SK-N-SH (cell line): ENCODE data around the gene PRKAB1. TPM values are rescaled to one million over a fixed set of nuclear protein-coding genes. Genes with fewer than 3 reads are reported as not detected.

Source experiments
- CTCF ChIA-PET: fragments of 300-600, 350-600 bp; formaldehyde crosslinking; extraction: SDS; loops from one replicate; lab custom pipeline; 2021; lab: Yijun Ruan, JAX
- POLR2A ChIA-PET: fragments of 350-600 bp; sonication (Branson Sonifier 250); formaldehyde crosslinking; extraction: SDS; loops from one replicate; lab custom pipeline; 2020; ENCODE audit warnings: antibody characterized with exemption, inconsistent platforms; lab: Yijun Ruan, JAX
- DNase-seq: peaks from one replicate; pipeline ENCODE4 v3.0.0; 2012
- H2AFZ ChIP-seq: fragments of 200-600 bp; sonication (generic); 2 replicates; pipeline ENCODE4 v1.8.1; 2016; ENCODE audit warnings: antibody characterized with exemption, mild to moderate bottlenecking, low read depth
- H3F3A ChIP-seq: fragments of 200-600 bp; sonication (generic); replicated peaks from 2 replicates; pipeline ENCODE3; 2016; ENCODE audit warnings: antibody characterized with exemption, mild to moderate bottlenecking; ENCODE audit not compliant: insufficient read depth
- H3K27ac ChIP-seq, 2 experiments: fragments of 200-500 bp in 1 of 2; fragments of 200-600 bp in 1 of 2; sonication (Bioruptor generic) in 1 of 2; sonication (generic), shearing (Covaris generic) in 1 of 2; 2 replicates each; pipeline versions ENCODE4 v1.5.1 to v1.6.1; 2014 to 2016; ENCODE audit warnings: low read depth in 2 of 2, inconsistent platforms in 1 of 2, low read length in 1 of 2, mild to moderate bottlenecking in 1 of 2, mixed read lengths in 1 of 2
- H3K27me3 ChIP-seq: fragments of 200-600 bp; sonication (generic), shearing (Covaris generic); 2 replicates; pipeline ENCODE4 v1.6.1; 2016; ENCODE audit warnings: mixed run types; ENCODE audit not compliant: insufficient read depth
- H3K36me3 ChIP-seq, 2 experiments: fragments of 200-500 bp in 1 of 2; fragments of 200-600 bp in 1 of 2; sonication (Bioruptor generic) in 1 of 2; sonication (generic) in 1 of 2; replicated peaks in 1 of 2; 2 replicates each; pipeline versions ENCODE3 to v1.5.1; 2014 to 2016; ENCODE audit warnings: low read length in 1 of 2, mild to moderate bottlenecking in 1 of 2; ENCODE audit not compliant: insufficient read depth in 2 of 2, control insufficient read depth in 1 of 2
- H3K4me1 ChIP-seq, 2 experiments: fragments of 200-500 bp in 1 of 2; fragments of 200-600 bp in 1 of 2; sonication (Bioruptor generic) in 1 of 2; sonication (generic), shearing (Covaris generic) in 1 of 2; 2 replicates each; pipeline versions ENCODE4 v1.5.1 to v1.6.1; 2014 to 2016; ENCODE audit warnings: low read depth in 1 of 2, low read length in 1 of 2, mixed run types in 1 of 2; ENCODE audit not compliant: insufficient read depth in 2 of 2, control insufficient read depth in 1 of 2
- H3K4me2 ChIP-seq: fragments of 200-600 bp; sonication (generic), shearing (Covaris generic); 2 replicates; pipeline ENCODE4 v1.6.1; 2017; ENCODE audit warnings: mixed run types
- H3K4me3 ChIP-seq, 2 experiments: fragments of 200-500 bp in 1 of 2; fragments of 200-600 bp in 1 of 2; sonication (Bioruptor generic) in 1 of 2; sonication (generic), shearing (Covaris generic) in 1 of 2; 2 replicates each; pipeline versions ENCODE4 v1.5.1 to v1.8.1; 2014 to 2016; ENCODE audit warnings: low read depth in 2 of 2, inconsistent platforms in 1 of 2, low read length in 1 of 2, mild to moderate bottlenecking in 1 of 2, mixed read lengths in 1 of 2, moderate library complexity in 1 of 2
- H3K79me2 ChIP-seq: fragments of 200-600 bp; sonication (generic); 2 replicates; pipeline ENCODE4 v1.8.1; 2017; ENCODE audit warnings: mild to moderate bottlenecking; ENCODE audit not compliant: insufficient read depth
- H3K9ac ChIP-seq: fragments of 200-600 bp; sonication (generic); 2 replicates; pipeline ENCODE4 v1.6.1; 2017; ENCODE audit warnings: mixed run types
- H3K9me2 ChIP-seq: fragments of 200-600 bp; sonication (generic); 2 replicates; pipeline ENCODE4 v1.6.1; 2017; ENCODE audit warnings: mixed run types
- H3K9me3 ChIP-seq: fragments of 200-600 bp; sonication (generic); 2 replicates; pipeline ENCODE4 v1.6.1; 2017; ENCODE audit warnings: mixed run types, mild to moderate bottlenecking, moderate library complexity
- H4K20me1 ChIP-seq: fragments of 200-600 bp; sonication (generic); 2 replicates; pipeline ENCODE4 v1.6.1; 2017; ENCODE audit warnings: mild to moderate bottlenecking, mixed run types; ENCODE audit not compliant: insufficient read depth
- ELF1 ChIP-seq: IDR thresholded peaks from 2 replicates; pipeline ENCODE4 v1.4.0; 2012
- EP300 ChIP-seq, 2 experiments: IDR thresholded peaks; 2 replicates each; pipeline versions ENCODE4 v1.4.0 to v1.6.1; 2012; ENCODE audit warnings: borderline replicate concordance in 1 of 2, low read depth in 1 of 2, low read length in 1 of 2
- EZH2phosphoT487 ChIP-seq: fragments of 200-600 bp; sonication (generic); IDR thresholded peaks from 2 replicates; pipeline ENCODE4 v1.6.1; 2017; ENCODE audit warnings: low read depth, mixed run types, mild to moderate bottlenecking, antibody characterized with exemption, moderate library complexity, borderline replicate concordance
- FOSL2 ChIP-seq: IDR thresholded peaks from 2 replicates; pipeline ENCODE4 v1.4.0; 2012; ENCODE audit warnings: low read depth, mild to moderate bottlenecking, moderate library complexity, borderline replicate concordance
- GATA2 ChIP-seq: sonication (generic); formaldehyde crosslinking; IDR thresholded peaks from 2 replicates; pipeline ENCODE4 v1.5.0; 2020; ENCODE audit warnings: mild to moderate bottlenecking, missing genetic modification reagents
- MEF2A ChIP-seq: IDR thresholded peaks from 2 replicates; pipeline ENCODE4 v1.4.0; 2012; ENCODE audit warnings: low read depth, borderline replicate concordance
- NFIC ChIP-seq: IDR thresholded peaks from 2 replicates; pipeline ENCODE4 v1.4.0; 2012; ENCODE audit warnings: borderline replicate concordance
- POLR2AphosphoS5 ChIP-seq: IDR thresholded peaks from 2 replicates; pipeline ENCODE4 v1.6.1; 2012; ENCODE audit warnings: low read depth, low read length
- RFX5 ChIP-seq: IDR thresholded peaks from 2 replicates; pipeline ENCODE4 v1.6.1; 2012; ENCODE audit warnings: mild to moderate bottlenecking, improper control_type of control experiment, low read length
- TEAD4 ChIP-seq: IDR thresholded peaks from 2 replicates; pipeline ENCODE4 v1.4.0; 2012; ENCODE audit warnings: mild to moderate bottlenecking, borderline replicate concordance; ENCODE audit not compliant: insufficient read depth
- WGBS: methylation state at CpG from one replicate; pipeline ENCODE4 v1.1.6; 2017; ENCODE audit warnings: low lambda C conversion rate; 5-methylcytosine and 5-hydroxymethylcytosine counted together
- polyA plus RNA-seq, 3 experiments: library from polyadenylated mRNA; depleted of rRNA; stranded (reverse); fragments of >200 nt; gene quantifications; 2 replicates each; pipeline ENCODE4 v1.2.3, GENCODE V29; 2012
- TF ChIP-seq, protein P1 (sequence below): IDR thresholded peaks from 2 replicates; pipeline ENCODE4 v1.6.1; 2012; ENCODE audit warnings: mild to moderate bottlenecking, low read depth, low read length, moderate library complexity
- TF ChIP-seq, protein P2 (sequence below): fragments of 150-350 bp; IDR thresholded peaks from 2 replicates; pipeline ENCODE4 v1.6.1; 2016; ENCODE audit warnings: mild to moderate bottlenecking, low read depth, low read length
- TF ChIP-seq, protein P3 (sequence below): IDR thresholded peaks from 2 replicates; pipeline ENCODE4; 2012
- TF ChIP-seq, protein P4 (sequence below): IDR thresholded peaks from 2 replicates; pipeline ENCODE4 v1.4.0; 2012; ENCODE audit warnings: low read depth, borderline replicate concordance

Gene PRKAB1
- polyA plus RNA-seq, 1 of the 3 experiments (the other 2 are of a cell fraction): 28.9 TPM

DNA sequence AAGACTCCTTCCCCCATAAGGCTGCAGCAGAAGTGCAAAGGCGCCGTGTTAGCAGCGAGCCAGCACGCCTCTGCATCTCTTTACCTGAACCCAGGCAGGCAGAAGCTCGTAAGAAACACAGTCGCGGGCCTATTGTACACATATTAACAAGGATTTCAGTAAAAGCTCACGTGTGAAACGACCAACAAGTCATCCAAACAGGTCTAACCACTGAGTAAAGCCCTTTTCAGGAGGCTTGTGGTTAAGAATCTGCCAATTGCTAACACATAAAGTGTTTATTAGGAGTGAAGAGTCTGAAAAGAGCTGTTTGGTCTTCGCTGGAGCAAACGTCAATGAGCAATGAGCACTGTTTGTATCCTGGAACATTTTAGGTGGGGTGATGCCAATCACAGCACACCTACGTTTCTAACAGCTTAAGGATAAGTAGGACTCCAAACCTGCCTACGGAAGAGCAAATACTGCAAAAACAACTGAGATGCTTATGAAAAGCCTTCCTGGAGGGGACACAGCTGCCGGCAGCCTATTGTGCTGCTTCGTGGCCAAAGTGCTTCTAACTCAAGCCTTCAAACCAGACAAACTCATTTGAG, 43.1 kb downstream of the PRKAB1 start:
- H3K9me2 ChIP-seq: no peaks in the 10 kb centered on the region
- no peak overlapping the region for H2AFZ ChIP-seq
- H3K9ac ChIP-seq: no peak overlapping the region
- peaks cover 3% of the 10 kb centered on the region for H3F3A ChIP-seq
- H3K9me3 ChIP-seq: no peaks in the 10 kb centered on the region
- 96% methylated on average over 15 of the region's 15 CpGs for WGBS
- ChIA-PET CTCF (interaction anchor here (2.3 to 3.0 kb wide), 2 partner anchors 16 to 70 kb away, joined by 8 to 11 read pairs; no protein-coding TSS in a partner anchor), POLR2A (no interaction called here)
- no peaks in the 10 kb centered on the region for H3K79me2 ChIP-seq
- H3K4me3 ChIP-seq: no peak overlapping the region
- H4K20me1 ChIP-seq: no peaks in the 10 kb centered on the region
- no peaks in the 10 kb centered on the region for H3K27me3 ChIP-seq
- TF ChIP-seq FOSL2 (no peak), GATA2 (CRISPR knock-in tag) (no peak), ELF1 (no peak), EP300 (IDR thresholded peaks at IDR 0.05; ENCODE audit: borderline replicate concordance in 1 of 2, low read depth in 1 of 2, low read length in 1 of 2) (no peak), EZH2phosphoT487 (no peak), TEAD4 (no peak)
- TF ChIP-seq, protein P1, sequence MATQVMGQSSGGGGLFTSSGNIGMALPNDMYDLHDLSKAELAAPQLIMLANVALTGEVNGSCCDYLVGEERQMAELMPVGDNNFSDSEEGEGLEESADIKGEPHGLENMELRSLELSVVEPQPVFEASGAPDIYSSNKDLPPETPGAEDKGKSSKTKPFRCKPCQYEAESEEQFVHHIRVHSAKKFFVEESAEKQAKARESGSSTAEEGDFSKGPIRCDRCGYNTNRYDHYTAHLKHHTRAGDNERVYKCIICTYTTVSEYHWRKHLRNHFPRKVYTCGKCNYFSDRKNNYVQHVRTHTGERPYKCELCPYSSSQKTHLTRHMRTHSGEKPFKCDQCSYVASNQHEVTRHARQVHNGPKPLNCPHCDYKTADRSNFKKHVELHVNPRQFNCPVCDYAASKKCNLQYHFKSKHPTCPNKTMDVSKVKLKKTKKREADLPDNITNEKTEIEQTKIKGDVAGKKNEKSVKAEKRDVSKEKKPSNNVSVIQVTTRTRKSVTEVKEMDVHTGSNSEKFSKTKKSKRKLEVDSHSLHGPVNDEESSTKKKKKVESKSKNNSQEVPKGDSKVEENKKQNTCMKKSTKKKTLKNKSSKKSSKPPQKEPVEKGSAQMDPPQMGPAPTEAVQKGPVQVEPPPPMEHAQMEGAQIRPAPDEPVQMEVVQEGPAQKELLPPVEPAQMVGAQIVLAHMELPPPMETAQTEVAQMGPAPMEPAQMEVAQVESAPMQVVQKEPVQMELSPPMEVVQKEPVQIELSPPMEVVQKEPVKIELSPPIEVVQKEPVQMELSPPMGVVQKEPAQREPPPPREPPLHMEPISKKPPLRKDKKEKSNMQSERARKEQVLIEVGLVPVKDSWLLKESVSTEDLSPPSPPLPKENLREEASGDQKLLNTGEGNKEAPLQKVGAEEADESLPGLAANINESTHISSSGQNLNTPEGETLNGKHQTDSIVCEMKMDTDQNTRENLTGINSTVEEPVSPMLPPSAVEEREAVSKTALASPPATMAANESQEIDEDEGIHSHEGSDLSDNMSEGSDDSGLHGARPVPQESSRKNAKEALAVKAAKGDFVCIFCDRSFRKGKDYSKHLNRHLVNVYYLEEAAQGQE: no peak
- TF ChIP-seq, protein P2, sequence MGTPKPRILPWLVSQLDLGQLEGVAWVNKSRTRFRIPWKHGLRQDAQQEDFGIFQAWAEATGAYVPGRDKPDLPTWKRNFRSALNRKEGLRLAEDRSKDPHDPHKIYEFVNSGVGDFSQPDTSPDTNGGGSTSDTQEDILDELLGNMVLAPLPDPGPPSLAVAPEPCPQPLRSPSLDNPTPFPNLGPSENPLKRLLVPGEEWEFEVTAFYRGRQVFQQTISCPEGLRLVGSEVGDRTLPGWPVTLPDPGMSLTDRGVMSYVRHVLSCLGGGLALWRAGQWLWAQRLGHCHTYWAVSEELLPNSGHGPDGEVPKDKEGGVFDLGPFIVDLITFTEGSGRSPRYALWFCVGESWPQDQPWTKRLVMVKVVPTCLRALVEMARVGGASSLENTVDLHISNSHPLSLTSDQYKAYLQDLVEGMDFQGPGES: no peak
- TF ChIP-seq, protein P3, sequence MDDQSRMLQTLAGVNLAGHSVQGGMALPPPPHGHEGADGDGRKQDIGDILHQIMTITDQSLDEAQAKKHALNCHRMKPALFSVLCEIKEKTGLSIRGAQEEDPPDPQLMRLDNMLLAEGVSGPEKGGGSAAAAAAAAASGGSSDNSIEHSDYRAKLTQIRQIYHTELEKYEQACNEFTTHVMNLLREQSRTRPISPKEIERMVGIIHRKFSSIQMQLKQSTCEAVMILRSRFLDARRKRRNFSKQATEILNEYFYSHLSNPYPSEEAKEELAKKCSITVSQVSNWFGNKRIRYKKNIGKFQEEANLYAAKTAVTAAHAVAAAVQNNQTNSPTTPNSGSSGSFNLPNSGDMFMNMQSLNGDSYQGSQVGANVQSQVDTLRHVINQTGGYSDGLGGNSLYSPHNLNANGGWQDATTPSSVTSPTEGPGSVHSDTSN: no peak
- no peak overlapping the region for H3K4me2 ChIP-seq
- H3K36me3 ChIP-seq: peaks cover 23 to 25% of the 10 kb centered on the region in 2 experiments
- no peaks in the 10 kb centered on the region for H3K4me1 ChIP-seq
- no peak for DNase-seq
- H3K27ac ChIP-seq: no peak overlapping the region

DNA sequence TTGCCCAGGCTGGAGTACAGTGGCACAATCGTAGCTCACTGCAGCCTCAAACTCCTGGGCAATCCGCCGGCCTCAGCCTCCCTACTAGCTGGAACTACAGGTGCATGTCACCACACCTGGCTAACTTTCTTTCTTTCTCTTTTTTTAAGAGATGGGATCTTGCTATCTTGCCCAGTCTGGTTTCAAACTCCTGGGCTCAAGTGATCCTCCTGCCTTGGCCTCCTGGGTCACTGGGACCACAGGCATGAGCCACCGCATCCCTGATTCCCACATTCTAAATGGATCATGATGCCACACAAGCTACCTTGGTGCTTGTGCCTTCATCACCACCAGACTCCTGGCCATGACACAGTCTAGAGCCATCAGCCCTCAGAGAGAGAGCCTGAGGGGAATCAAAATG, 43.8 kb downstream of the PRKAB1 start:
- no peak overlapping the region for H3K27ac ChIP-seq
- no peak overlapping the region for H3K4me2 ChIP-seq
- no peak for DNase-seq
- H2AFZ ChIP-seq: no peak overlapping the region
- no peaks in the 10 kb centered on the region for H3K9me3 ChIP-seq
- H3K9me2 ChIP-seq: no peaks in the 10 kb centered on the region
- no peaks in the 10 kb centered on the region for H3F3A ChIP-seq
- no peaks in the 10 kb centered on the region for H3K79me2 ChIP-seq
- H3K27me3 ChIP-seq: no peaks in the 10 kb centered on the region
- POLR2A ChIA-PET: no interaction called here
- TF ChIP-seq POLR2AphosphoS5 (no peak), EZH2phosphoT487 (no peak), FOSL2 (no peak), MEF2A (no peak), RFX5 (no peak), NFIC (no peak)
- TF ChIP-seq, protein P4, sequence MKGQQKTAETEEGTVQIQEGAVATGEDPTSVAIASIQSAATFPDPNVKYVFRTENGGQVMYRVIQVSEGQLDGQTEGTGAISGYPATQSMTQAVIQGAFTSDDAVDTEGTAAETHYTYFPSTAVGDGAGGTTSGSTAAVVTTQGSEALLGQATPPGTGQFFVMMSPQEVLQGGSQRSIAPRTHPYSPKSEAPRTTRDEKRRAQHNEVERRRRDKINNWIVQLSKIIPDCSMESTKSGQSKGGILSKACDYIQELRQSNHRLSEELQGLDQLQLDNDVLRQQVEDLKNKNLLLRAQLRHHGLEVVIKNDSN: no peak
- TF ChIP-seq, protein P3: no peak
- WGBS: 94% methylated on average over 4 of the region's 4 CpGs
- H3K4me1 ChIP-seq: 0 out of 4 replicates have a peak, but pooled peaks cover 0 to 3% of the 10 kb centered on the region in 2 experiments
- H3K36me3 ChIP-seq: peaks cover 21 to 23% of the 10 kb centered on the region in 2 experiments
- CTCF ChIA-PET: interaction anchor here (2.3 to 3.0 kb wide), 2 partner anchors 17 to 69 kb away, joined by 8 to 11 read pairs; no protein-coding TSS in a partner anchor
- no peaks in the 10 kb centered on the region for H4K20me1 ChIP-seq
- H3K9ac ChIP-seq: no peak overlapping the region
- H3K4me3 ChIP-seq: no peak overlapping the region
